GM21423 (cell line): Measurements from ENCODE around the gene SYNJ2.

Experiments used
- ATAC-seq: cut with Tn5 transposase; IDR thresholded peaks from one replicate; pipeline ENCODE4 v1.9.1; 2021; ENCODE audit warnings: mild to moderate bottlenecking, moderate library complexity; ENCODE audit not compliant: unreplicated experiment

Gene SYNJ2

DNA sequence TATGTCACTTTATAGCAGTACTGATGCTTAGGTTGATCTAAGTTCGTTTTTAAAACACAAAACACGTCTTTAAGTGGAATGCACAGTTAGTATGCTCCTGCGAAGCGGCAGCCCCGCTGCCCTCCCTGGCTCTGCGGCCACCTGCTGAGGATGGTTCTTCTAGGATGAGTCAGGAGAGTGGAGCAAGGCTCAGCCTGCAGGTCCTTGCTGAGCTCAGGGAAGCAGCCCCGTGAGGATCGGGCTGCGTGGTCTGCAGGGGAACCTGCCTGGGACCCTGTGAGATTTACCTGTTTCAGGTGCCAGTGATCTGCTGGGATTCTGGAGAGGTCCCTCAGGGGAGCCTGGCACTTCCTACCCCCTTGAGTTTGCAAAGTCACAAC lies 57.5 kb downstream of the SYNJ2 start:
- no peak for ATAC-seq

DNA sequence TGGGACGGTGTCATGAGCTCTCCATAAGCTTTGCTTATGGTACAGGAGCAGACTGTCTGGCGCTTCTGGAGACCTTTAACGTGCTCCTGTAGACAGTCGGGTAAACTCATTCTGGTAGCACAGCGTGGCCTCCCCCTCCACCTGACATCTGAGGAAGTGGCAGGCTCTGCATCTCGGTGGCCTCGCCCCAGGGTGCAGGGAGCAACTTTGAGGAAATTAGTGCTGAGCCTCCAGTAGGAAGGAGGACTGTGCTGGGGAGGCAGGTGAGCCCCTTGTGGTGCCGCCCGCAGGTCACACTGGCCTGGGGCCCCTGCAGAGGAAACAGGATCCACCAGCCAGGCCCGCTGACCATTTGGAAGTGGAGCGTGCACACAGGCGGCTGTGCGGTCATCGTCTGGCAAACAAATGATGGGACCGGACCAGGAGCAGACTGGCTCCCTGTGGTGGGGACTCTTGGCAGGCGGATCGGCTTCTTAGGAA lies 57.9 kb downstream of the SYNJ2 start:
- no peak for ATAC-seq

DNA sequence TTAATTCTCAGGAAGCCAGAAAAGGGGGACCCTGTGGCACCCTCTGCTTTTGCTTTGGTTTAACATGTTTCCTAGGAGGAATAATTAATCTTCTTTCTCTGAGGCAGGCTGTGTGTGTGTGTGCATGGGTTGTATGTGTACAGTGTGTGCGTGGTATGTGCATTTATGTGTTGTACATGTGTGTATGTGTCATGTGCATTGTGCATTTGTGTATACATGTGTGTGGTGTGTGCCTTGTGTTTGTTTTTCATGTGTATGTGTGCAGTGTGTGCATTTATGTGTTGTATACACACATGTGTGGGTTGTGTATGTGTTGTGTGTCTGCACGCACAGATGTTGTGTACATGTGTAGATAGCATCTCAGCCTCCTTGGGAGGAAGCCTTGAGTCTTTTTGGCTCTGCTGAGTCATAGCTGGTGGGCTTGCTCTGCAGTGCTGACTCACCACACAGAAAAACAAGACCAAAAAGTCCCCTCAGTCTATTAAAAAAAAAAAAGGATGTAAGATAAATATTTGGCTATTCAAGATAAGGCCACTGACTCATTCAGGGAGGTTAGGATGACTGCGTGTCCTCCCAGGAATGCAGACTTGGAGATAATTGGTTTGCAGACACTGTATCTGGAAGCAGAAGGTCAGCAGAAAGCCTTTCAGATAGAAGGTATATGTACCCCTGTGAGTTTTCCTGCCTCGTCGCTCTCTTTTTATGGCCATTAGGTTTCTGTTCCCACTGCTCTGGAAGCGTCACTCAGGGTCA lies 58.6 kb downstream of the SYNJ2 start:
- ATAC-seq = peak; percentile 57

DNA sequence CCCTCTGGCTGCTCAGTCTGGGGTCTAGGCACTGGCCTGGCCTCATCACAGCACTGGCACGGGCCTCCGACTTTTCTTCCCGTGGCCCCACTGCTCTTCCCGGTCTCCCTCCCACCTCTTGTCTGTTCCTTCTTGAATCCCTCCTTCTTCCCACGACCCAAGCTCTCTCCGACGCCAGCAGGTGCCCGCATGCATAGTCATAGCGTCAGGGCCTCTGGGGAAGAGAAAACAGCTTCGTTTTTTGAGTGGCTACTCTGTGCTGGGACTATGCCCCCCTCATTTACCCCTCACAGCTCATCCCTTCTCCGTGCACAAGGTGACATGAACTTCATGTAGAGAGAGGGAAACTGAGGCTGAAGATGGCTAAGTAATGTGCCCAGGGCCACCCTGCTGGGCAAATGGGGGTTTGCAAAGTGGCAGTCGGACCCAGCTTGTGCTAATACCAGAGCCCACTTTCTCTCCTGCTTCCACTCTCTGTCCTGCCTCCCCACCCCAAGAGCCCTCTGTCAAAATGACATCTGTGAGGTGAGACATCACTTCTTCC lies 59.2 kb downstream of the SYNJ2 start:
- no peak for ATAC-seq

DNA sequence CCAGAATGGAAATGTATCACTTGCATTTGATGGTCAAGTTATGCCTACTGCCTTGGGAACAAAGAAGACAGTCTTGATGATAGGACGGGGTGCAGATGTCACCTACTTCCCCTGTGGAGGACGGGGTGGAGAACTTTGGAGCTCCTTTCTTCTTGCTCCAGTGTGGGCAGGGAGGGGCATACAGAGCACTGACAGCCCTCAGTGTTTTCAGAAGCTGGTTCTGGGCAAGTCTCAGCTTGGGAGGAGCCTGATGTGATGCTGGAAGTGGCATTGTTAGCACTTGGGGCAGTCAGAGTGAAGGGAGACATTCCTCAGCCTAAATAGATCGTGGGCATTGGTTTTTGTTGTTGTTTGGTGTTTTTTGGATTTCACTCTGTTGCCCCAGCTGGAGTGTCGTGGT lies 59.7 kb downstream of the SYNJ2 start:
- no peak for ATAC-seq

DNA sequence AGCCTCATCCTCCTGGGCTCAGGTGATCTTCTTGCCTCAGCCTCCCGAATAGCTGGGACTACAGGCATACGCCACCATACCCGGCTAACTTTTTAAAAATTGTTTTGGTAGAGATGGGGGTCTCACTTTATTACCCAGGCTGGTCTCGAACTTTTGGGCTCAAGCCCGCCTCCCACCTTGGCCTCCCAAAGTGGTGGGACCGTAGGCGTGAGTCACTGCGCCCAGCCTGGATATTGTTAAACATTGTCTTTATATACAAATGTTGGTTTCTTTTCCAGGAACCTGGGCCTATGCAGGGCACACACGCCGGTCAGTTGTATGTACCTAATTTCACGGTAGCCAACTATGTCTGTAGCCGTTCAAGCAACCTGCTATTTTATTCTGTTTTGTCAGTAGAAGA lies 60.1 kb downstream of the SYNJ2 start:
- ATAC-seq = no peak

DNA sequence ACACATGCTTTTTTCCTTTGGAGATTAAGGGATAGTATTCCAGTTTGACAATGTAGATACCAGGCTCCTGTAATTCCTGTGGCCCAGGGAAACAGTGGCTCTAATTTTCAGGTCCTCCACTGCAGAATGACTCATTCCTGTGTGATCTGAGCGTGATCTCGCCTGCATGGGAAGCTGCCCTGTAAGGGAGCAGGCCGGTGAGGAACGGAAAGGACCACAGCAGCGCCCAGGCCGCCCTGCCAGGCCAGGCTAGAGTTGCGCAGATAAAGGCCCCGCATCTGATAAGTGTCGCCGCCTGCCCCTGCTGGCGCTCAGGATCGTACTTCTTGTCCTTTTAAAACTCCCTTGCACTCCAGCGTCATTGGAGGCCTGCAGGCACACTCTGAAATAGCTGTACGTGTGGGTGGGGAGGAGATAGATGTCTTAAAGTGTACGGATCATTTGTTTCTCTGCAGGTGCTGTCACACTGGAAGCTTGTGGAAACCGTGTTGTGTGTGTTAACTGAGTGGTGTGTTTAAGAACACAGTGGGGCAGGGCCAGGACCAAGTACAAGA lies 60.7 kb downstream of the SYNJ2 start:
- no peak for ATAC-seq

DNA sequence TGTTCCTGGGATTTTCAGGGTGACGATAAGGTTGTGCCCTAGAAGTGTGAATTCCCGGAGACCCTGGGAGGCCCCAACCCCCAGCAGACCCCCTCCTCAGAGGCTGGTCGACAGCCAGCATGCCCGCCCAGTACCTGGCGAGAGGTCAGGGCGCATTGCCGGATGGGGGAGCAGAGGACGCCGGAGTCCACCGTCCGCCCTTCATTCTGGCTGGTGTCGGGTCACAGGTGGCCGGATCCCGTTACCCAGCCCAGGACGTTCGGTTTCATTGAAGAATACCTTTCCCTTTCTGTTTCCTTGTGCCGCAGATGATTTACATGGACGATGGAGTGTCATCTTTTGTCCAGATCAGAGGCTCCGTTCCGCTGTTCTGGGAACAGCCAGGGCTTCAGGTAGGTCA lies 61.3 kb downstream of the SYNJ2 start:
- no peak for ATAC-seq

DNA sequence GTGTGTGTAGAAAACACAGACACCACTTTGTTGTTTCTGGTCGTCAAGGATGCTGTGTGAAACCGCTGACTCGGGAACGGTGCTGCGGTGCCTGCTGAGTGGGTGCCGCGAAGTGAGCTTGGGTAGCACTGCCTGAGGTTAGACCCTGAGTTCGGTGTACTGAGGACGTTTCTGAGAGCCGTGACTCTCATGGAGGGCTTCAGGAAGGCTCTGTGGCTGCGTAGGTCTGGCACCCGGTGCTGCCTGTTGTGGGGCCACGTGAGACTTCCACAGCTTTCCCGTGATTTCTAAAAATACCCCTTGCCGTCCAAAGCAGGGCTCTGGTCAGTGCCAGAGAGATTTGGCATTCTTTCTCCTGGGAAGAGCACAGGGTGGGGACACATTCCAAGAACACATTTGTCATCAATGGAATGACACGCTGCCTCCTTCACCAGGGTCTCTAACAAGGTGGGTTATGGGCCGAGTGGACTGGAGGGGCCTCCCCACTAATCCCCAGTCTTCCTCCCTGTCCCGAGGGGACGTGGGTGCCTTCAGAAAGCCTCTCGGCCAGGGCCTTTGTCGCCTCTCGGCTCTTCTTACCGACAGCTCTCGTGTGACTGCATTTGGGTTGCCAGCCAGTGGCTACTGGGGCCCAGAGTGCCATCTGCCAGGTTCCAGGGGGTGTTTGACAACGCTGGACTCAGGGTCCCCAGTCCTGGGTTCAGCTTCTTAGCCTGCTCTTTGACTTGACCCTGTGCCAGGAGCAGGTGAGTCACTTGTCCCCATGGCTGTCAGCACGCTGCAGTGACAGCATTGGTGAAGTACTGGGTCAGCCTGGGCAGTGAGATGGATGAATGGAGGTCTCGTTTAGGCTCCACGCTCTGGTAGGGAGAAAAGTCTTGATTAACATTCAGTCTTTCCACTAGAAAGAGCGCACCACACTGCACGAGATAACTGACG lies 62.2 kb downstream of the SYNJ2 start:
- ATAC-seq = no peak

DNA sequence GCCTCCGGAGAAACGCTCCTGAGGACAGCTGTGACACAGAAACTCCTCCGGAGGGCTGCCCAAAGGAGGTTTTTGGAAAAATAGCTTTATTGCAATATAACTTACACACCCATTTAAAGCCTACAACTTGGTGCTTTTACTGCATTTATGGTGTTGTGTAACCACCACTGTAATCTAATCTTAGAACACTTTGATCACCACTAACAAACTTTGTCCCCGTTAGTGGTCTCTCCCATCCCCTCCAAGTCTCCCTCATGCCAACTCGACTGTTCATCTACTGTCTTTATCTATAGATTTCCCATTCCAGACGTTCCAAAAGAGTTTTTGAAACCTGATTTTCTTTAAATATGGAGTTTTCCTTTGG lies 62.8 kb downstream of the SYNJ2 start:
- ATAC-seq = no peak

DNA sequence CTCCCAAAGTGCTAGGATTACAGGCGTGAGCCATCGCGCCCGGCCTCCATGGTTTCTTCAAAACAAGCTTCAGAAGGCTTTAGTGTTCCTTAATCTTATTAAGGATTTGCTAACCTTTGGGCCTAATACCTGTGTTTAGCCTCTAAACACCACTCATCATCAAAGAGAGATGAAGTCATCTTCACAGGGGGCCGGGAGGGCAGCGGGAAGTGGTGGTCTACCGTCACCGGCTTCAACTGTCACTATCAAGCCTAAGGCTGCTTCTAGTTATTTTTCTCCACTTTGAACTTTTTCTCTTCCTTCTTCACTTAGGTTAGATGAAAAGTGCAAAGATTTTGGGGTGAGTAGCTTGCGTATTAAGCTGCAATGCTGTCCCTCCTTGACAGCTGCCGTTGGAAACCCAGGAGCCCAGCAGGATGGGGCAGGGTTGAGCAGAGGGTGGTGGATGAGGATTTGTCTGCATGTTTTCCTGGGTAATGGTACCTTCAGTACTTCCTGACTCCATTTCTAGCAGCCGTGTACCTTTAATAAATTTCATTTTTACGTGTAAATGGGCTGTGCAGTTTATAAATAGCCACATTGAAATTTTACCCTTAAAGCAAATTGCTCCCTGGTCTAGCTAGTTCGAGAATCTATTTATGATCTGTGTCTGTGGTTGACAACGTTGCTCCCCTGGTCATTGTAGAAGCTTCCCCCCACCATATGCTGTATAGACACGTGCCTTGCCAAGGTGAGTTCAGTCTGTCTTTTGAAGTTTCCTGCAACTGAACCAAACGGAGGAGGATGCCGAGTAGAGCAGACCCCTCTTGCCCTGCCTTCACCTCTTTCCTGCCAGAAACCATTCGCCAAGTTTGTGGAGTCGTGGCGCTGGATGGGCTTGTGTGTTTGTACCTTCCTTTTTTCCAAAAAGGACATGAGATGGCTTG lies 64.8 kb downstream of the SYNJ2 start:
- no peak for ATAC-seq

DNA sequence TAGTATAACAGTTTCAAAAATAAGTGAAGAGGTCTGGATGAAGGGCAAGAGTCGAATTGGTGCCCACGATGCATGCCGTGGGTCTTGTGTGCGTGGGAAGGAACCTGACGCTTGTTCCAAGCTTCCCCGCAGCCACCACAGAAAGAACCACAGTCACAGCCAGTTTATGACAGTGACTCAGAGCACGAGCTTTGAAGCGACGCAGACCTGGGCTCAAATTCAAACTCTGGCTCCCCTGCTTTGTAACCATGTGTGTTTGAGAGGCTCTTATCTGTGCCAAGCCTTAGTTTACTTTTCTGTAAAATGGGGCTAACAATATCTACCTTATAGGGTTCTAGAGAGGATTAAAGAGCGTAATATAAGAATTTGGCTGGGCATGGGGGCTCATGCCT lies 65.5 kb downstream of the SYNJ2 start:
- no peak for ATAC-seq

DNA sequence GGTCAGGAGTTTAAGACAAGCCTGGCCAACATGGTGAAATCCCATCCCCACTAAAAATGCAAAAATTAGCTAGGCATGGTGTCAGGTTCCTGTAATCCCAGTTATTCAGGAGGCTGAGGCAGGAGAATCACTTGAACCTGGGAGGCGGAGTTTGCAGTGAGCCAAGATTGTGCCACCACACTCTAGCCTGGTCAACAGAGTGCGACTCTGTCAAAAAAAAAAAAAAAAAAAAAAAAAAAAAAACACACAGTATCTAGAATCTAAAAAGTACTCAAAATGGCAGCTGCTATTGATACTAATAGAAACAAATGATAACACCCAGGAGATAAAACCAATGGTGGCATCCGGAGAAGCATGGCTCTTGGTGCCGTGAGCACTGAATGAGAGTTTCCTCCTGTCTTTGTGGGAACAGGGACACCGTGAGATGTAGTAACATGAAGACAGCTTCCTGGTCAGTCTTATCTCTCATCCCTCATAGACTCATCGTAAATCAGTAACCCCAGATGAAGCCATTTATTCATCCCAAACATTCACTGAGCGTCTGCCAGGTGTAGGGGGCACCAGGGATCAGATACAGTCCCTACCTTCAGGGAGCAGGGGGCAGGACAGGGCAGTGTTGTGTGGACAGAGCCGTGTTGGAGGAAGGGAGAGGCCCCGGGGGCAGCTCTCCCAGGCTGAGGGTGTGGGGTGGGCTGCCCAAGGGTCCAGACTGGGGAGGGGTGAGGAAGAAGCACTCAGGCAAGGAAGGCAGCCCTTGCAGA lies 66.1 kb downstream of the SYNJ2 start:
- no peak for ATAC-seq

DNA sequence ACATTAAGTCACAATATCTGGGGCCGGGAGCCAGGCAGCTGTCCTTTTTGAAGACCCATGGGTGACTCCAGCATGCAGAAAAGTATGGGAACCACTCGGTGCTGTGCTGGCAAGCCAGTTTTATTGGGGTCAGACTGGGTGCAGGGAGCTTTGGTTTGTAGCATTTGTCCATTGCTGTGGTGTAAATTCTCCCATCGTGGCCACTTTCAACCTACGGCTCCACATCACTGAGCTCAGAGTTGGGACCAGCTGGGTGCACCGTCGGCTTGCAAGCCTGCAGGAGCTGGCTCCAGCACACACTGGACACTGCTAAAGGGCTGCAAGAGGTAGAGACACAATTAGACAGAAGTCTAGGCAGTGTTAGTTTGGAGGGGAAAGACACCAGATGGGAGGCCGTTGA lies 66.9 kb downstream of the SYNJ2 start:
- no peak for ATAC-seq

DNA sequence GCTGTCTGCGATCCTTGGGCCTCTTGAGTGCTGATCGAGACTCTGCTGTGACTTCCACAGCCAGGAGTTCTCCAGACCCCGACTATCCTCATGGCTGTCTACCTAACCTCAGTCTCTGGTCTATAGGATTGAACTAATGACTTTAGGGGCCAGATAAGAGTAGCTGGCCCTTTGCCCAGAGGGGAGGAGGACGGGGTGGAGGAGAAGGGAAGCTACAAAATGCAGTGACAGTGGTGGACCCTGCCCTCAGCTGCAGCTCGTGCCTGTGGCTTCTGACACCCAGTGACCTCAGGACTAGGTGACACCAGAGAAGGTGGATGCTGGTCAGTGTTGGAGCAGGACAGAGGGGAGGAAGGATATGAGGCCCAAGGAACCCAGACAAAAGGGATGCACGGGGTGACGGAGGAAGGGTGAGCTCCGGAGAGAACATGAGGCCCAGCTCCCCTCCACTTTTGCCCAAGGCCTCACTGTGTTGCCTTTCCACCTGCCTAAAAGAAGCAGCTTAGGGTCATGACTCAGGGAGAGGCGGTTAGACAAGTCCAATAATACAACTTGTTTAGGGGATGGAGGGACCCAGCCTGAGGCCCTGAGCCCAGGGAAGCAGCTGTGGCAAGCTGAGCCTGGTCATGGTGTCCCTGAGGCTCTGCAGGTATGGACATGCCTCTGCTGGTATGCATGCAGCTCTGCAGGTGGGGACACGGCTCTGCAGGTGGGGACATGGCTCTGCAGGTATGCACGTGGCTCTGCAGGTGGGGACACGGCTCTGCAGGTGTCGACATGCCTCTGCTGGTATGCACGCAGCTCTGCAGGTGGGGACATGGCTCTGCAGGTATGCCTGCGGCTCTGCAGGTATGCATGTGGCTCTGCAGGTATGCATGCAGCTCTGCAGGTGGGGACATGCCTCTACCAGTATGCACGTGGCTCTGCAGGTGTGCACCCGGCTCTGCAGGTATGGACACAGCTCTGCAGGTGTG lies 67.7 kb downstream of the SYNJ2 start:
- ATAC-seq = no peak

DNA sequence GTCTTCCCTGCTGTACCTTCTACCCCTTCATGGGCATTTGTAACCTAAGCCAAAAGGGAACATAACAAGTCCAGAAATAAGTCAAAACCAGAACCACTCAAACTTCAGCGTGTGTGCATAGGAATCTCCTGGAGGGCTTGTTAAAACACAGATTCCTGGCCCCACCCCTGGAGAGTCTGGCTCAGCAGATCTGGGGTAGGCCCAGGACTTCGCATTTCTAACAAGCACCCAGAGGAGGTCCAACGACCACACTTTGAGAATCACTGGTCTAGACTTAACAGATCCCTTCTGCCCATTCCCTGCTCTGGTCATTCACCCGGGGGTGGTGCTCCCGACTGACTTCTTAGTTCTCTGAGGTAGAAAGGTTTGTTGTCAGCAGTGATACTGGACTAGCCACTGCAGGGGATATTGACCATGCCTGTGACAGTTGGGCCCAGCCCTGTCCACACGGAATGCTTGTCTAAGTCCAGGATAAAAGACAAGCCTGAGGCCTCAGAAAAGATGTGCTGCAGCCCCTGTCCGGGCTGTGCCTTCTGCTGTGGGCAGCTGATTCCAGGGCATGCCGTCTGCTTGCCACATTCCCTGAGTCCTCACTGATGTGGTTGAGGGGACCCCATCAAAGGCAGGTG lies 68.6 kb downstream of the SYNJ2 start:
- ATAC-seq = no peak

DNA sequence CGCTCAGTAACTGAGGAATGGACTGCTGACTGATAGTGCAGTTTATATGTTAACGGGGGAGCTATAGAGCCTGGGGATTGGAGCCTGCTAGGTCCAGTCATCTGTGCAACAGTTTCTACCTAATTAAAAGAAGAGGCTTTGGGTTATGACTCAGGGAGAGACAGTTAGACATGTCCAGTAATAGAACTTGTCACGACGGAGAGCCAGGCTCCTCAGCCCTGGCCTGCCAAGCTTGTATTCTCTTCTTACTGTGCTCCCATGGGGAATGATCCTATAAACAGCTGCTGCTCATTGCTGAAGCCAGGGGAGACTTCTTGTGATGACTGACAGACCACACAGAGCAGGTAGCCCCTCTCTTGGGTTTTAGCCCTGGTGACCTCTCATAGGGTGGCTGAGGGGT lies 69.3 kb downstream of the SYNJ2 start:
- no peak for ATAC-seq

DNA sequence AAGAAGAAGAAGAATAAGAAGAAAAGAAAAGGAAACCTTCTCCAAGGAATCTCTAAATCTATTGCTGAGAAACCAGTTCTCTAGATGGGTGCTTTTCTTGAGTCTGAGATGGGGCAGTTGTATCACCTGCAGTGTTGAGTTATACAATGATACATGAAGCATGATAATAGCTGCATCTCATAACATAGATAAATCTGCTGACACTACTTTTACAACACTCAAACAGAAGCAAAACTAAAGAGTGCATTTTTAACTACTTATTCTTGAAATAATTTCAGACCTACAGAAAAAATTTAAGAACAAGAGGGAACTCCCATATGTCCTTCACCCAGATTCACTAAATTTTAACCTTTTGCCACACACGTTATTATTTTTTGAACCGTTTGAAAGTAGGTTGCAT lies 70.3 kb downstream of the SYNJ2 start:
- no peak for ATAC-seq
